Measurements from ENCODE around the gene RPL35. TPM values are rescaled to one million over a fixed set of nuclear protein-coding genes. Genes with fewer than 3 reads are reported as not detected.
A peak's percentile ranks its signal among the peaks of the same experiment; 100 is the strongest.

The RPL35 gene
- total RNA-seq, 1 donor from 2014 or later: 686 TPM

DNA sequence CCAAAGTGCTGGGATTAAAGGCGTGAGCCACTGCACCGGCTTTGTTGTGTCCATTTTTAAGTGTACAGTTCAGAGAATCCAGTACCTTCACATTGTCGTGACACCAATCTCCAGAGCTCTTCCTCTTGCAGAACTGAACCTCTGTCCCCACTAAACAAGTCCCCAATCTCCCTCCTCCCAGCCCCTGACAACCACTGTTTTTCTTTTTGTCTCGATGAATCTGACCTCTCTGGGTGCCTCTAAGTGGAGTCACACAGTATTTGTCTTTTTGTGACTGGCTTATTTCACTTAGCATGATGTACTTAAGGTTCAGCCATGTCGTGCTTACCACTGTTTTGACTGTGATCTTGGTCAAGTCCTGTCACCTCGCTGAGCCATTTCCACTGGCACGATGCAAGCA is 6.9 kb downstream of the RPL35 start:
- Histone ChIP-seq H3K36me3 (peaks cover 29% of the 10 kb centered on the region), H3K27ac (replicated peaks) (no peak overlapping the region), H3K27me3 (ENCODE audit: low read depth) (no peaks in the 10 kb centered on the region), H3K9me3 (replicated peaks) (no peaks in the 10 kb centered on the region), H3K4me3 (no peak overlapping the region), H3K4me1 (peaks cover 49% of the 10 kb centered on the region)
- TF ChIP-seq, protein P1, sequence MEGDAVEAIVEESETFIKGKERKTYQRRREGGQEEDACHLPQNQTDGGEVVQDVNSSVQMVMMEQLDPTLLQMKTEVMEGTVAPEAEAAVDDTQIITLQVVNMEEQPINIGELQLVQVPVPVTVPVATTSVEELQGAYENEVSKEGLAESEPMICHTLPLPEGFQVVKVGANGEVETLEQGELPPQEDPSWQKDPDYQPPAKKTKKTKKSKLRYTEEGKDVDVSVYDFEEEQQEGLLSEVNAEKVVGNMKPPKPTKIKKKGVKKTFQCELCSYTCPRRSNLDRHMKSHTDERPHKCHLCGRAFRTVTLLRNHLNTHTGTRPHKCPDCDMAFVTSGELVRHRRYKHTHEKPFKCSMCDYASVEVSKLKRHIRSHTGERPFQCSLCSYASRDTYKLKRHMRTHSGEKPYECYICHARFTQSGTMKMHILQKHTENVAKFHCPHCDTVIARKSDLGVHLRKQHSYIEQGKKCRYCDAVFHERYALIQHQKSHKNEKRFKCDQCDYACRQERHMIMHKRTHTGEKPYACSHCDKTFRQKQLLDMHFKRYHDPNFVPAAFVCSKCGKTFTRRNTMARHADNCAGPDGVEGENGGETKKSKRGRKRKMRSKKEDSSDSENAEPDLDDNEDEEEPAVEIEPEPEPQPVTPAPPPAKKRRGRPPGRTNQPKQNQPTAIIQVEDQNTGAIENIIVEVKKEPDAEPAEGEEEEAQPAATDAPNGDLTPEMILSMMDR (IDR thresholded peaks at IDR 0.05; ENCODE audit: borderline replicate concordance): no peak
- DNase-seq: no peak
- intact Hi-C loops (cut with micrococcal nuclease): no loop called here

DNA sequence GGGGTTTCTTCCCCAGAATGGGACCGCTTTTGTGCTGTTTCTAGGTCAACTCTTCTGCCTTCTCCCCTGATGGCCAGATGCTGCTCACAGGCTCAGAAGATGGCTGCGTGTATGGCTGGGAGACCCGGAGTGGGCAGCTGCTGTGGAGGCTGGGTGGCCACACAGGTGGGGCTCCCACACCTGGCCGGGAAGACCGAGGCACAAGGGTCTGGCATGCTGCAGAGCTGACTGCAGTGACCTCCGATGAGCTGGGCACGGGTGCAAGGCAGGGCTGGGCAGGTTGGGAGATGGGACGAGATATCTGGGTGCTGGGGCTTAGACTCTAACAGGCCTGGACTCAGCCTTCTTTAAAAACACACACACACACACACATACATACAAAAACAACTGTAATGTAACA is 7.6 kb downstream of the RPL35 start:
- Histone ChIP-seq H3K27ac (replicated peaks) (peak overlapping the region; percentile 95), H3K4me1 (peaks cover 49% of the 10 kb centered on the region), H3K27me3 (ENCODE audit: low read depth) (no peaks in the 10 kb centered on the region), H3K4me3 (no peak overlapping the region), H3K9me3 (replicated peaks) (no peaks in the 10 kb centered on the region), H3K36me3 (peaks cover 22% of the 10 kb centered on the region)
- no peak for DNase-seq
- TF ChIP-seq, protein P1 (IDR thresholded peaks at IDR 0.05; ENCODE audit: borderline replicate concordance): no peak
- intact Hi-C loops (cut with micrococcal nuclease): no loop called here

DNA sequence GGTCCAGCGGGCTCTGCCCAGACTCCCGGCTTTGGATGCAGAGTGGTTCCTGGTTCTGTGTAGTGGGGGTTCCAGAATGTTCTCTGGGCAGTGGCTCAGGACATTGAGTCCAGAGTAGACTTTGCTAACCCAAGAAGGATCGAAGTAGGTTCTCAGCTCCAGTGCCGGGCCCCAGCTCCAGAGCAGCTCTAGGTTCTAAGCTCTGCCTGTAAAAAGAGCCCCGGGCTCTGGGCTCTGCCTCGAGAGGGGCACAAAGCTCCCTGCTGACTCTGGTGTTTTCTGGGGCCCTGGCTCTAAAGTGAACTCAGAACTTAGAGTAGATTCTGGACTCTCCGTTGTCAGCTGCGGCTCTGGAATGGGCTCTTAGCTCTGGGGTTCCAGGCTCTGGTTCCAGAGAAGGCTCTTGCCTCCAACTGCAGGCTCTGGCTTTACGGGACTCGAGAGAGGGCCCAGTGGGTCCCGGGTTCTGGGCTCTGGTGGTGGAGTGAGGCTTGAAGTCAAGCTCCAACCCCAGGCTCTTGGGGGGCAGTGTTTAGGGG is 8.1 kb downstream of the RPL35 start:
- H3K4me1 ChIP-seq: peaks cover 44% of the 10 kb centered on the region
- H3K27me3 ChIP-seq (ENCODE audit: low read depth): no peaks in the 10 kb centered on the region
- H3K36me3 ChIP-seq: peaks cover 18% of the 10 kb centered on the region
- TF ChIP-seq, protein P1 (IDR thresholded peaks at IDR 0.05; ENCODE audit: borderline replicate concordance): no peak
- H3K27ac ChIP-seq (replicated peaks): peak overlapping the region; percentile 95
- intact Hi-C loops (cut with micrococcal nuclease): loop anchor here (2.0 kb wide), 1 partner anchor 79 kb away; no protein-coding TSS in a partner anchor
- H3K9me3 ChIP-seq (replicated peaks): no peaks in the 10 kb centered on the region
- peak overlapping the region; percentile 67 for H3K4me3 ChIP-seq
- DNase-seq: no peak

DNA sequence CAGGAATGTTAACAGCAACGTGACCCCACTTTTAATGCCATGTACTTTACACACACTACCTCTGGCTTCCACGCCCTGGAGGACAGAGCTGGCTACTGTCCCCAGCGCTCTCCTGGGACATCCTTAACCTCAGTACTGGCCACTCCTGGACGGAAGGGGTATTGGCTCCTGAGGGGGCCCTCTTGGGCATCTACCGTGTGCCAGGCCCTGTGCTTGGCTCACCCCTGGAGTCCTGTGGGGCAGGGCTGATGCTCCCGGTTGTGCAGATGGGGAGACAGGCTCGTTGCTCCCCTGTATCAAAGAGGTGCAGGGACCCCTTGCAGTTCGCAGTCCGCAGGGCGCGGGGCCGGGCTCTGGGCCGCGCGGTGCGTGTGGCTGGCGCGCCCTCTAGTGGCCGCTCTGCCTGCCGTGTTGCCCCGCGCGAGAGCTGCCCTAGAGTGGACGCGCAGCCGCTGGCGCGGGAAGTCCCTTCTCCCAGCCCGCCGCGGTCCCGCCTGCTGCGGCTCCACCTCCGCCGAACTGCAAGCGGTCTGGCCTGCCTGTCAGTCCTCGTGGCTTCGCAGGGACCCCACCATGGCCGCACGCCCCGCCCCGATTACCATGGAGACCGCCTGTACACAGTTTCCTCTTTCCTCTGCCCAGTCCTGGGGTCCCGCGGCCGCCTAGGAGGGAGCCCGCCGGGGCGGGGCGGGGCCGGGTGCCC is 8.8 kb downstream of the RPL35 start, which contains the start of gene WDR38:
Gene WDR38, plus strand, starts transcription at position 632 of the 703 bp plus-strand sequence. CDS start 72 bp downstream, outside the sequence.
- TF ChIP-seq, protein P1 (IDR thresholded peaks at IDR 0.05; ENCODE audit: borderline replicate concordance): peak; percentile 97
- Histone ChIP-seq H3K36me3 (peaks cover 11% of the 10 kb centered on the region), H3K27ac (replicated peaks) (peak within 1 kb of the TSS; percentile 95), H3K27me3 (ENCODE audit: low read depth) (no peaks in the 10 kb centered on the region), H3K4me1 (peaks cover 40% of the 10 kb centered on the region), H3K9me3 (replicated peaks) (no peaks in the 10 kb centered on the region), H3K4me3 (peak within 1 kb of the TSS; percentile 67)
- peak; percentile 82 for DNase-seq
- intact Hi-C loops (cut with micrococcal nuclease): loop anchor here (2.0 kb wide), 1 partner anchor 78 kb away; no protein-coding TSS in a partner anchor

DNA sequence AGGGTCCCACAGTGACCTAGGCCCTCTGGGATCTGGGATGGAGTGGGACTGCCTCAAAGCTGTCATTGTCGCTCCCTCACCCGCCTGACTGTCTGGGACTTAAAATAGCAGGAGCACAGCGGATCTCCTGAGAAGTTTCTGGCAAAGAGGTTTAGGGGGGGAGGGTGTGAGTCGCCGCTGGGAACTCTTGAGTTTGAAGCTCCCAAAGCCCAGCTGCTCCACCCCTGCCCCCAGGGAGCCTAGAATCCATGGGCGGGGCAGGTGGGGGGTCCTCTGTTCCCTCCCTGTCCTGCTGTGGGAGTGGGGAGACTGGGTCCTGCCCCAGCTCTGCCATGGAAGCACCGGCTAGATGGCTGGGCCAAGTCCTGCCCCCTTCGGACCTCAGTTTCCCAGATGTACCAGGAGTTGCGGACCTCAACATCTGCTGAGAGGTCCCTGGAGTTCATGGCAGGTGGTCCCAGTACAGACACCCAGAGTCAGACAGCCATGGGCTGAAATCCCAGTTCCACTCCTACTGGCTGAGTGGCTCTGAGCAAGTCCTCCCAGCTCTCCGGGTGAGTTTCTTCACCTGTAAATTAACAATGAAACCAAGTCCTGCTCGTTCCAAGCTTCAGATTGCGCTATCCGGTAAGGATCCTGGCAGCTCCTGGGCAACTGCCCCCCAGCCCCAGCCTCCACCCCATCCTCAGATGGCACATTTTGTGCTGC is 9.5 kb downstream of the RPL35 start:
- peak overlapping the region; percentile 95 for H3K27ac ChIP-seq (replicated peaks)
- H3K4me3 ChIP-seq: peak overlapping the region; percentile 67
- peak; percentile 66 for DNase-seq

More for the DNA sequence above, 9.5 kb downstream of the RPL35 start:
- H3K27me3 ChIP-seq (ENCODE audit: low read depth): no peaks in the 10 kb centered on the region
- peaks cover 40% of the 10 kb centered on the region for H3K4me1 ChIP-seq
- no peaks in the 10 kb centered on the region for H3K9me3 ChIP-seq (replicated peaks)
- intact Hi-C loops (cut with micrococcal nuclease): loop anchor here (2.0 kb wide), 1 partner anchor 77 kb away; no protein-coding TSS in a partner anchor
- peaks cover 4% of the 10 kb centered on the region for H3K36me3 ChIP-seq
- TF ChIP-seq, protein P1 (IDR thresholded peaks at IDR 0.05; ENCODE audit: borderline replicate concordance): no peak
